ENCODE results near the gene BMAL1. TPM values are rescaled to one million over a fixed set of nuclear protein-coding genes. Genes with fewer than 3 reads are reported as not detected.
"Not testable (repeated sequence)": the region's sequence is repeated elsewhere in the genome, so short reads cannot be mapped to it uniquely, and the experiment has no call there.

Gene BMAL1
- total RNA-seq, 1 experiment from 2014 or later, result 6.2 TPM

GRCh38 chr11:13358596-13359270 lies 81.1 kb downstream of the BMAL1 start:
- no peak for DNase-seq (ENCODE audit: low spot score)
- in situ Hi-C loops (cut with HindIII; ENCODE audit: low sequenced_read_pairs), result no loop called here

- in situ Hi-C loops (cut with HindIII; ENCODE audit: low sequenced_read_pairs), result no loop called here
These were observed 85.1 kb downstream of the BMAL1 start for GRCh38 chr11:13362596-13363109.

GRCh38 chr11:13364388-13364787 lies 86.8 kb downstream of the BMAL1 start:
- in situ Hi-C loops (cut with HindIII; ENCODE audit: low sequenced_read_pairs), result no loop called here
- no peak for DNase-seq (ENCODE audit: low spot score)

More at GRCh38 chr11:13362596-13363109, 85.1 kb downstream of the BMAL1 start:
- DNase-seq (ENCODE audit: low spot score), result no peak

- in situ Hi-C loops (cut with HindIII; ENCODE audit: low sequenced_read_pairs), result no loop called here
- DNase-seq (ENCODE audit: low spot score), result no peak
These were observed 88.9 kb downstream of the BMAL1 start for GRCh38 chr11:13366266-13367026.

- DNase-seq (ENCODE audit: low spot score), result no peak
- in situ Hi-C loops (cut with HindIII; ENCODE audit: low sequenced_read_pairs), result no loop called here
These were observed 89.5 kb downstream of the BMAL1 start for GRCh38 chr11:13367115-13367514.

GRCh38 chr11:13368041-13368446 lies 90.5 kb downstream of the BMAL1 start:
- in situ Hi-C loops (cut with HindIII; ENCODE audit: low sequenced_read_pairs), result no loop called here
- no peak for DNase-seq (ENCODE audit: low spot score)

GRCh38 chr11:13373216-13373615 lies 95.6 kb downstream of the BMAL1 start:
- in situ Hi-C loops (cut with HindIII; ENCODE audit: low sequenced_read_pairs), result no loop called here
- no peak for DNase-seq (ENCODE audit: low spot score)

- in situ Hi-C loops (cut with HindIII; ENCODE audit: low sequenced_read_pairs), result no loop called here
- no peak for DNase-seq (ENCODE audit: low spot score)
These were observed 98.2 kb downstream of the BMAL1 start for GRCh38 chr11:13375798-13376197.

- DNase-seq (ENCODE audit: low spot score), result no peak
- in situ Hi-C loops (cut with HindIII; ENCODE audit: low sequenced_read_pairs), result no loop called here
These were observed 98.8 kb downstream of the BMAL1 start for GRCh38 chr11:13376402-13376801.

GRCh38 chr11:13376838-13377237 lies 99.2 kb downstream of the BMAL1 start:
- DNase-seq (ENCODE audit: low spot score), result no peak
- in situ Hi-C loops (cut with HindIII; ENCODE audit: low sequenced_read_pairs), result no loop called here

GRCh38 chr11:13378316-13378715 lies 100.7 kb downstream of the BMAL1 start:
- DNase-seq (ENCODE audit: low spot score), result no peak
- in situ Hi-C loops (cut with HindIII; ENCODE audit: low sequenced_read_pairs), result no loop called here

GRCh38 chr11:13380731-13381130 lies 103.1 kb downstream of the BMAL1 start:
- DNase-seq (ENCODE audit: low spot score), result no peak
- in situ Hi-C loops (cut with HindIII; ENCODE audit: low sequenced_read_pairs), result no loop called here

- in situ Hi-C loops (cut with HindIII; ENCODE audit: low sequenced_read_pairs), result no loop called here
- no peak for DNase-seq (ENCODE audit: low spot score)
These were observed 105.2 kb downstream of the BMAL1 start for GRCh38 chr11:13382751-13383150.

GRCh38 chr11:13384908-13385640 lies 107.5 kb downstream of the BMAL1 start:
- in situ Hi-C loops (cut with HindIII; ENCODE audit: low sequenced_read_pairs), result no loop called here
- DNase-seq (ENCODE audit: low spot score), result peak; percentile 61

GRCh38 chr11:13386567-13386966 lies 109.0 kb downstream of the BMAL1 start:
- DNase-seq (ENCODE audit: low spot score), result no peak
- in situ Hi-C loops (cut with HindIII; ENCODE audit: low sequenced_read_pairs), result no loop called here

GRCh38 chr11:13388741-13389140 lies 111.2 kb downstream of the BMAL1 start:
- peak; percentile 9 for DNase-seq (ENCODE audit: low spot score)
- in situ Hi-C loops (cut with HindIII; ENCODE audit: low sequenced_read_pairs), result no loop called here

- in situ Hi-C loops (cut with HindIII; ENCODE audit: low sequenced_read_pairs), result no loop called here
- DNase-seq (ENCODE audit: low spot score), result no peak
These were observed 113.6 kb downstream of the BMAL1 start for GRCh38 chr11:13391217-13391616.

- in situ Hi-C loops (cut with HindIII; ENCODE audit: low sequenced_read_pairs); DNase-seq (ENCODE audit: low spot score): not testable (repeated sequence)
These were observed 120.7 kb downstream of the BMAL1 start for GRCh38 chr11:13398335-13398734.

- no peak for DNase-seq (ENCODE audit: low spot score)
- in situ Hi-C loops (cut with HindIII; ENCODE audit: low sequenced_read_pairs), result no loop called here
These were observed 127.6 kb downstream of the BMAL1 start for GRCh38 chr11:13405220-13405619.

GRCh38 chr11:13415201-13415600 lies 137.6 kb downstream of the BMAL1 start:
- no peak for DNase-seq (ENCODE audit: low spot score)
- in situ Hi-C loops (cut with HindIII; ENCODE audit: low sequenced_read_pairs), result no loop called here

All from G401 (cell line).